GM12875 (cell line): ENCODE data around the gene GJC2.

Source experiments
- H3K4me3 ChIP-seq: one replicate; pipeline ENCODE4 v1.5.1; 2011; ENCODE audit warnings: low read depth, low read length, control low read depth
- CTCF ChIP-seq: IDR thresholded peaks from 2 replicates; pipeline ENCODE4 v1.5.1; 2011; ENCODE audit warnings: low read depth, mild to moderate bottlenecking, control low read depth, inconsistent platforms, low read length, moderate library complexity, borderline replicate concordance; ENCODE audit not compliant: insufficient read depth

The GJC2 gene

GRCh38 chr1:228163007-228163753, 13.4 kb downstream of the GJC2 start:
- TF ChIP-seq CTCF, result no peak

GRCh38 chr1:228163776-228164519, 14.2 kb downstream of the GJC2 start:
- H3K4me3 ChIP-seq, result no peak overlapping the region
- TF ChIP-seq CTCF, result no peak

More at GRCh38 chr1:228163007-228163753, 13.4 kb downstream of the GJC2 start:
- no peak overlapping the region for H3K4me3 ChIP-seq

- H3K4me3 ChIP-seq, result peak overlapping the region; percentile 59
- no peak for TF ChIP-seq CTCF
Observed at GRCh38 chr1:228164561-228165371, 15.0 kb downstream of the GJC2 start.

GRCh38 chr1:228165372-228166169, 15.8 kb downstream of the GJC2 start, which contains the start of gene IBA57:
IBA57 (plus strand) TSS chr1:228165804; CDS start chr1:228165817, 13 bp downstream.
- peak; percentile 98 for TF ChIP-seq CTCF
- H3K4me3 ChIP-seq, result peak within 1 kb of the TSS; percentile 71

- peak; percentile 52 for TF ChIP-seq CTCF
- H3K4me3 ChIP-seq, result peak overlapping the region; percentile 71
Observed at GRCh38 chr1:228166170-228166936, 16.6 kb downstream of the GJC2 start.

GRCh38 chr1:228168563-228169270, 19.0 kb downstream of the GJC2 start:
- H3K4me3 ChIP-seq, result no peak overlapping the region
- TF ChIP-seq CTCF, result no peak
